H1 (cell line): Measurements from ENCODE around the gene AVP. TPM values are rescaled to one million over a fixed set of nuclear protein-coding genes. Genes with fewer than 3 reads are reported as not detected.

ENCODE experiments used
- EGR1 ChIP-seq: IDR thresholded peaks from 2 replicates; pipeline ENCODE4 v1.6.1; 2011; ENCODE audit warnings: low read depth, low read length, borderline replicate concordance
- EZH2 ChIP-seq: fragments of 200-600 bp; sonication (generic); IDR thresholded peaks from 2 replicates; pipeline ENCODE4 v1.7.1; 2012; ENCODE audit warnings: low read depth, mild to moderate bottlenecking, moderate library complexity, low read length, inconsistent platforms; ENCODE audit not compliant: severe bottlenecking
- GABPA ChIP-seq: IDR thresholded peaks from 2 replicates; pipeline ENCODE4 v1.6.1; 2011; ENCODE audit warnings: mild to moderate bottlenecking, low read length, moderate library complexity, borderline replicate concordance; ENCODE audit not compliant: insufficient read depth
- JUN ChIP-seq: IDR thresholded peaks from 2 replicates; pipeline ENCODE4 v1.6.1; 2011; ENCODE audit warnings: low read depth, mild to moderate bottlenecking, improper control_type of control experiment, low read length
- NANOG ChIP-seq: IDR thresholded peaks from 2 replicates; pipeline ENCODE4 v1.6.1; 2011; ENCODE audit warnings: low read length, low read depth, mild to moderate bottlenecking, inconsistent platforms; ENCODE audit not compliant: insufficient read depth, poor library complexity, severe bottlenecking
- POLR2A ChIP-seq, 2 experiments: IDR thresholded peaks; 1 replicate in 1 of 2; 2 replicates in 1 of 2; pipeline ENCODE4 v1.6.1; 2011; ENCODE audit warnings: low read depth in 2 of 2, low read length in 2 of 2, mild to moderate bottlenecking in 2 of 2; ENCODE audit errors: control extremely low read depth in 1 of 2
- RAD21 ChIP-seq, 2 experiments: IDR thresholded peaks in 1 of 2; conservative IDR thresholded peaks in 1 of 2; 2 replicates each; pipeline ENCODE4 v1.6.1; 2011; ENCODE audit warnings: low read depth in 2 of 2, low read length in 2 of 2, improper control_type of control experiment in 1 of 2, inconsistent platforms in 1 of 2, mild to moderate bottlenecking in 1 of 2, moderate library complexity in 1 of 2
- RBBP5 ChIP-seq: IDR thresholded peaks from 2 replicates; pipeline ENCODE4 v1.7.1; 2012; ENCODE audit warnings: low read depth, mild to moderate bottlenecking, inconsistent platforms, low read length, moderate library complexity, borderline replicate concordance
- polyA plus RNA-seq, 7 experiments: library from polyadenylated mRNA; depleted of rRNA in 3 of 7; stranded (reverse) in 5 of 7; unstranded in 2 of 7; fragments of >200 nt in 5 of 7; fragments of 200-250 nt in 2 of 7; gene quantifications; 1 replicate in 5 of 7; 2 replicates in 1 of 7; 4 replicates in 1 of 7; pipeline versions ENCODE4 v1.2.1 to v1.2.3, GENCODE V29; 2011 to 2013; ENCODE audit warnings: missing spikeins in 2 of 7, mixed read lengths in 2 of 7
- total RNA-seq: library from RNA; stranded (reverse); fragmentation: NEBNext Ultra II Directional; extraction: Animal tissue kit (Norgen Biotek cat#: 25700); gene quantifications from 2 replicates; pipeline ENCODE4 v1.2.1, GENCODE V29; 2021

The AVP gene
- total and polyA plus RNA-seq, 2 of the 8 experiments (the other 6 are each of a cell fraction or from before 2014, with no cell fraction given): 0.18 TPM; not detected in 1

DNA sequence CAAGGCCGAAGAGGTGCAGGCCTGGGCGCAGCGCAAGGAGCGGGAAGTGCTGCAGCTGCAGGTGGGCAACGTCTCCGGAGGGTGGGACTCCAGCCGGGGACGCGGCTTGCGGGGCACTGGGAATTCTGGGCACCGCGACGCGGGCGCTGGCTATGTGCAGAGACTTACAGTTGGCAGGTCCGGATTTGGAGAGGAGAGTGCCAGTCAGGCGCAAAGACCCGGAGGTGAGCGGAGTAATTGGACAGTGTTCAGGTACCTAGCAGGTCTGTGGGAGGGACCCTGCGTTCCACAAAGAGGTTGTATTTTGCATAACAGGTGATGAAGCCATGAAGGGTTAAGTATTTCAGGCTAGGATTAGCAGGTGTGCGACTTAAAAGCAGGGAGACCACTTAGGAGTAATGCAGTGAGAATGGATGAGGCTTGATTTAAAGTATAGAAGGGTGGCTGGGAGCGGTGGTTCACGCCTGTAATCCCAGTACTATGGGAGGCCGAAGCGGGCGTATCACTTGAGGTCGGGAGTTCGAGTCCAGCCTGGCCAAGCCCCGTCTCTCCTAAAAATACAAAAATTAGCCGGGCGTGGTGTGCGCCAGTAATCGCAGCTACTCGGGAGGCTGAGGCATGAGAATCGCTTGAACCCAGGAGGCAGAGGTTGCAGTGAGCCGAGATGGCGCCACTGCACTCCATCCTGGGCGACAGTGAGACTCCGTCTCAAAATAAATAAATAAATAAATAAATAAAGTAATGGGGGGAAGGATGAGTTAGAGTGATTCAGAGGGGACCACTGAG, 37.7 kb downstream of the AVP start (continued):
- TF ChIP-seq RBBP5 (no peak), JUN (no peak), POLR2A (IDR thresholded peaks at IDR 0.05; ENCODE audit: control extremely low read depth in 1 of 2, low read depth in 2 of 2, low read length in 2 of 2) (no peak), EZH2 (no peak), GABPA (no peak), RAD21 (IDR thresholded peaks at IDR 0.05 in 1 of 2, conservative IDR thresholded peaks at IDR 0.05 in 1 of 2; ENCODE audit: low read depth in 2 of 2, low read length in 2 of 2) (no peak), EGR1 (no peak), NANOG (no peak)
